Hindlimb muscle (tissue), 1 donor: Measurements from ENCODE around the gene DST. TPM values are rescaled to one million over a fixed set of nuclear protein-coding genes. Genes with fewer than 3 reads are reported as not detected.

Source experiments
- DNase-seq: peaks from one replicate; pipeline ENCODE4 v3.0.0-alpha.2; 2013
- polyA plus RNA-seq: library from polyadenylated mRNA; unstranded; fragments of 120-200 nt; gene quantifications from one replicate; pipeline ENCODE4 v1.2.1, GENCODE V29; 2013; ENCODE audit not compliant: insufficient read length

Gene DST
- polyA plus RNA-seq, 1 donor, result 174 TPM

DNA sequence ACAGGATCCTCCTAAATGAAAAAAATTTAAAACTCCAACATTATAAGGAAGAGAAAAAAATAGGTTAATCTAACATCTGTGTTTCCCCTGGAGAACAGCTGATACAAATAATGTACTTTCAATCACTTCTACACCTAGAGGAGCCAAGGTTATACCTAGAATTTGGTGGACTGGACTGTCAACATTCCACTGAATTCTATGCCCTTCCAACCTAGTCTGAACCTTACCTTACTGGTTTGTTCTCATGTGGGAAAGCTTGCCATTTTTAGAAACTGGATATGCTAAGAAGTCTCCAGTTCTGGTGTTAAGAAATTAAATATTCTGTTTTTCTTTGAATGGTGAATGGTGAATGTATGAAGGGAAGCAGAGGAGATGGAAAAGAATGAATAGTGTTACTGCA lies 162.4 kb downstream of the DST start:
- DNase-seq, result no peak

GRCh38 chr6:56479381-56479780 lies 163.3 kb downstream of the DST start:
- DNase-seq, result no peak

DNA sequence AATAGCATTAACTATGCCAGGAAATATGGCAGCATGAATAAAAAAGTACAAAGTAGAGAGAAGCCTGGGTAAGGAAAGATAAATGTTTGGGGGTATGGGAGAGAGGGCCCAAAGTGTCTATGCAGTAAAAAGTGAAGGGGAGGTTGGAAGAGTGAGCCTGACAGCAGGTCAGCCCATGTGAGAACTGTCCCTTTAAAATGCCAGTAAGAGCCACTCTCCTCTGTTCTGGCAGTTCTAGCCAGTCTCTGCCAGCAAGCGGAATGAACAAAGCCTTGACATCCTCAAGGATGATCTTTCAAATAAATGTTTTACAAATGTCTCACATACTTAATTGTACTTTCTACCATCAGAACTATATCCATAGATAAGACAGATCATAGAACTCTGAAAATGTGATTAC lies 164.5 kb downstream of the DST start:
- no peak for DNase-seq

DNA sequence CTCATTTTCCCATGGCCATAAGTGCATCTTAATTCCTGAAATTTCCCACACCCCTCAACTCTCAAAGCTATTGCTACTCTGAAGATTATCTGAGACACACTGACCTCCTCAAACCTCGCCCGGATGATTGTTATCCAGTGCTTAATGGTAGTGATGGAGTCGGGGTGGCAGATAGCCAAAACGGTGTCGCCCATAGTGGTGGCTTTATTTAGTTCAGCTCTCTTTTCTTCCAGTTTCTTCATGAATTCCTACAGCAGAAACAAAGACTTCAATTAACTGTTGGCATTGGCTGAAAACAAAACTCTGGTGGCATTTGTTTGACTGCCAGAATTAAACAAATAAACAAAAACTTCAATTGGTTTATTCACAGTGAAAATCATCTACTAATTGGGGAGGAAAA lies 165.4 kb downstream of the DST start:
- DNase-seq, result no peak

GRCh38 chr6:56475736-56476457 lies 166.8 kb downstream of the DST start:
- no peak for DNase-seq

GRCh38 chr6:56474532-56474931 lies 168.2 kb downstream of the DST start:
- DNase-seq, result no peak

DNA sequence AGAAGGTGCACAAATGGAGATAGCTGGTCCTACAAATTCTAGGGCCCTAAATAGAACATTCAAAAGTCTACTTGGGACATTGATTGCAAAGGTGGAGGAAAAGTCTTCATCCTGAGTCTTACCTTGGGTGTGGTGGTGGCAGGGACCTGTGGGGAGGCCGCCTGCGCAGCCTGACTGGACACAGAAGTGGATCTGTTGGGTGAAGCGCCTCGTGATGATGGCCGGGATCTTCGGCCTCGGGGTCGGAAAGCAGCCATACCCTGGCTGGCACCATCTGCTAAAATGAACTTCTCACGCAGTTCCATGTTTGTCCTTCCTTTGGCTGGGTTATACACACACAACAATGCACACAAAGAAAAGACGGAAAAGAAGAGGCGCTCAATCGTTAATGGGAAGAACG lies 179.2 kb downstream of the DST start:
- no peak for DNase-seq

DNA sequence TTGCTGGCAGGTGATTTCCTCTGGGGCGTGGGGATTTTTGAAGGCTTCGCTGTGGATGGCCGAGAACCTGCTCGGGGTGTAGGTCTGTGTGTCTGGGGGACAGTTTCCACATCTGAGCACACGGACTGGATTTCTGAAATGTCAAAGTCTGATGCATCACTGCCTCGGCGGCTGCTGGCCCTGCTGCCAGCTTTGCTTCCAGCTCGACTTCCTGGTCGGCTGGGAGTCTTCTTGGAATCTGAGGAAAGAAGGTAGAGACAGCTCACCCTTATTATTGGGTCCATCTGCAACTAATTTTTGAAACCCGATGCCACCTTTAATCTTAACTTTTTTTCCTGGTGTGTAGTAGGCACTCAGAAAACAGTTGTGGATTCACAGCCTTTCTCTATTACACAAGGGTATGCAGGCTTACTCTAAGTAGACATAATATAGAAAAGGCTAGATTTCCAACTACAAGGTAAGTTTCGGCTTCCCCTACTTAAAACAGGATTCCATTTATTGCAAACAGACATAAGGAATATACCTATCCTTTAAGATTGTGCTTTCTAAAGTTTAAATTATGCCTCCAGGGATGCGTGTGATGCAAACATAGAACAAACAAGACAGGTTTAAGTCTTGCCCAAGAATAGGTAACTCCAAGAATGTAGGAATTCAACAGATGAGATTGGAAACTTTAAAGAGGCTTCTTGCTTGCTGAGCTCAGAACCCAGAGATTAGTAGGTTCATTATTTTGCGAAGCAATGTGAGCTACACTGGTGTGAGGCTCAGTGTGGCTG lies 183.5 kb downstream of the DST start:
- no peak for DNase-seq

DNA sequence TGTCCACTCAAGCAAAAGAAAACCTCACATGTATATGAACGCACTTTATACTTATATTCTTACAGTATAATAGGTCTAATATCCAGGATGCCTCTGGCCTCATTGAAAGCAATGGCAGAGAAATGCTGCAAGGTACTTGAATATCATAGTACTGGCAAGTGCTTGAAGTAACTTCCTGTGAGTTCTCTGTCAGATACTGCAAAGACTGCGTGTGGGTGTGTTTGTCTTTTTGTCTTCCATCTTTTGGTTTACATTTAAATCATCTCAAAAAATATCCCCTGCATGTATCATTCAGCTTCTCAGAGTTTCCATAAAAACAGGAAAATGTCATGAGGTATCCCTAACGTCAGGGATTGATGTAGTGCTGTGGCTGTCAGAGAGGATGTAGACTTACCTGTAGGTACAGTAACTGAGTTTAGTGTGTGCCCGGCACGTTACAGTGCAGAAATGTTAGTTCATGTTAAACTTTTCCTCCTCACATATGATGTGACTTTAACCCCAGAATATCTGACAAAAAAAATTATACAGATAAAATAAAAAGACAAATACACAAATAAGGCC lies 184.3 kb downstream of the DST start:
- DNase-seq, result no peak

DNA sequence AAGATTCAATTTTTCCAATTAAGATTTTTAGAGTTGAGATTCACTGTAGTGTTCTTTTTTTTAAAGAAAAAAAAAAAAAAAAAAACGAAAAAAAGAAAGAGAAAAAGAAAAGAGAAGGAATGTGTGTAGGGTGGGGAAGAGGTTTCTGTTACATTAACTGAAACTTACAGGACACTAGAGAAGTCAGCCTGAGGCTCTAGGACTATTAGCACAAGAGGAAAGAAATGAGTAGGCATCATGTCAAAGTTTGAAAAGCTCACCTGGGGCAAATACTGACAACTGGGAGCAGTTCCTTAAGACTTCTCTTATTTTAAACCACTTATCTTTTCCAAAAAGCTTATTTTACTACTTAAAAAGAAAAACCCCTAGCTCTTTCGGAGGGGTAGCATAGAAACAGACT lies 185.9 kb downstream of the DST start:
- DNase-seq, result no peak

GRCh38 chr6:56450882-56451739 lies 191.6 kb downstream of the DST start:
- DNase-seq, result peak; percentile 23

DNA sequence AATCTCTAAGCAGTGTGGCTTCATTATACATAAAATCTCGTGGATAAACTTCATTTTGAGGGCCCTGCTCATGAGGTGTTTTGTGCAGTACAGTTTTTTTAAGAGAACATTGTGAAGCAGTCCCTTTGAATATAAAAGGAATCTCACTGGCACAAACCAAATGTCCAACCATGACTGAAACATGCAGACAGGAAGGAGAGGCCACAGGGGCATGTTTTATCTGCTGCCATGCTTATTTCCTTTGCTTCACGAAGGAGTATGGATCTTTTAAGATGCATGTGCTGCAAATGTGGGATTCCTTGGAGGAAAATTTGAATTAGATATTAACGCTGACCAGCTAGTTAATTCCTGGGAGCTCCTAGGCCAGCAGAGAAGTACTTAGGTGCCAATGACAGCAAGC lies 192.3 kb downstream of the DST start:
- DNase-seq, result no peak

GRCh38 chr6:56448046-56448445 lies 194.6 kb downstream of the DST start:
- DNase-seq, result peak; percentile 34

DNA sequence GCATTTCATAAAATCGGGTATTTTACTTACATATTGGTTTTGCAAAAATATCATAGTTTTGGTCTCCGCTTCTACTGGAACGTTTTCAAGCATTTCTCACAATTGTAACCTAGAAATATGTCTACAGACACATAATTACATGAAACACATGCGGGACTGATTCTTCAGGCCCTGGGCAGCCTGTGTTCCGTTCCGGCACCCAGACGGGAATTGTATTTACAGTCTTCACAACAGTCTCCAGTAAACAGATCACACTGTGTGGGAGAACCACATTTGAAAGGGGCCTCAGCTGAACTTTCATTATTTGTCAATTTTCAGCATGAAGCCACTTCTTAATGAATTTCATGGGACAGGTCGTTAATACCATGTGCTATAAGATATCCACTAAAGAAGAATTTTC lies 196.9 kb downstream of the DST start:
- DNase-seq, result peak; percentile 47

DNA sequence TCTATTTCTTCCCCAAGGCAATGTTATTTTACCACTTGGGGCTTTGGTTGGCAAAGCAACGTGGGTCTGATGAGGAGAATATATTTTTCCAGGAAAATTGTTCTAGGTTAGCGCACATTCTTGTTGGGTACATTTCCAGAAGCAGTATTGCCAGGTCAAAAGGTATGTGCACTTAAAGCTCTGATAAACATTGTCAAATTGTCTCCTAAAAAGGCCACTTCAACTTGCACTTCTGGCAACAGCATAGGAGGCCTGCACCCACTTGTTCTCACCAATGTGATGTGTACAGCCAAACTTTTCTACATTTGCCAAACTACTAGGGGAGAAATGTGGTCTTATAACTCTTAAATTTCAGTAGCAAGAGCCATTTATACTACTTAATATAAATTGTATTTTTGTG lies 197.8 kb downstream of the DST start:
- DNase-seq, result no peak

DNA sequence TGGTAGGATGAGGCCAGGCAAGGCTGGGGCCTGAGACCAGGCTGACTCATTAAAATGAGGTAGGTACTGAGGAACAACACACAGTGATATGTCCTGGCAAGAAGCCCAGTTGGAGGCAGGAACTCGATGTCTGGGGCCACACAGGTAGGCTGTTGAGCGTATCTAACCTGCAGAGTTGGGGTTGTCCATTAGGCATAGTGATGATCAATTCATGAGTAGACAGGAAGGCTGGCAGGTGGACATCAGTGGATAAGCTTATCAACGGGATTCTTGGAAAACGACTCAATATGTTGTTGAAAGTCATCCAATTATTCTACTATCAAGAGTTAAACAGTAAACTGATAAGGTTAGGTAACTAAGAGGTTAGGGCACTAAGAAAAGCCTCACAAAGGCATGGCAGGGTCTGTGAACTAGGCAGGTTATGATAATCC lies 202.1 kb downstream of the DST start:
- DNase-seq, result no peak

- no peak for DNase-seq
These were observed 205.4 kb downstream of the DST start for GRCh38 chr6:56437171-56437900.

DNA sequence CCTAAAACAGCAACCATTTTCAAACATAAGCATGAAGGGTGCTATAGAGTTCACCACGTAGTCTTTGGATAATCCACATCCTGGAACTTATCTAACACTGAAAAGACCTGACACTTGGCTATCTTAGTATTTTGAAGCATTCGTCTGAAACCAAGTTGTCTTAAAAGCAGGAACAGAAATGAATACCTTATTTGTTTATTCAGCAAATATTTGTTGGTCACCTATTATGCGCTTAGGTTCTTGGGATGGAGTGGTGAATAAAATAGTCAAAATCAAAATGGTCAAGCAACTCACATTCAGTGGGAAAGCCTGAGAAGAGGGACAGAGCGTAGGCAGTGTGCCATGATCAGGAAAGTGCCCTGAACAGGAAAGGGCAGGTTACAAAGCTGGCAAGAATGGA lies 206.9 kb downstream of the DST start:
- DNase-seq, result no peak

- DNase-seq, result no peak
These were observed 207.4 kb downstream of the DST start for GRCh38 chr6:56435326-56435725.

- no peak for DNase-seq
These were observed 208.1 kb downstream of the DST start for GRCh38 chr6:56434606-56435005.

- no peak for DNase-seq
These were observed 209.6 kb downstream of the DST start for GRCh38 chr6:56433119-56433518.

GRCh38 chr6:56432194-56432593 lies 210.5 kb downstream of the DST start:
- DNase-seq, result no peak
